Left cardiac atrium (tissue), 4 donors: ENCODE data around the gene SIRT7. TPM values are rescaled to one million over a fixed set of nuclear protein-coding genes. Genes with fewer than 3 reads are reported as not detected.
A peak's percentile ranks its signal among the peaks of the same experiment; 100 is the strongest.

Source experiments
- ATAC-seq, 2 donors: fragments of 200-7000 bp; cut with Tn5 transposase; one replicate each; pipeline ENCODE4 v1.9.1; 2020; ENCODE audit warnings: mild to moderate bottlenecking in 2 of 2, moderate library complexity in 2 of 2
- DNase-seq: peaks from one replicate; pipeline ENCODE4 v3.0.0-alpha.2; 2020
- intact Hi-C, 2 donors: fragments of 100-400 bp; cut with DNase I; formaldehyde crosslinking; loops; one replicate each; pipeline versions ENCODE4 v1.14.1 to v1.15.1; 2022 to 2023
- total RNA-seq, 2 donors: library from RNA; stranded (reverse); fragmentation: NEBNext Ultra II Directional; extraction: Animal tissue kit (Norgen Biotek cat#: 25700); gene quantifications; one replicate each; pipeline ENCODE4 v1.2.1, GENCODE V29; 2021
- donor health status: DM: no; HTN: yes; CAD: no.
- donor health status: DM: no; HTN: yes; CAD: no; lungs with severe emphysema.
- donor health status: DM: yes; HTN: yes; CAD: no.
- donor health status: Dilated cardiomyopathy.

SIRT7 gene
- total RNA-seq, 2 donors from 2014 or later = 8.9 to 9.2 TPM

GRCh38 chr17:81912441-81913309, 5.3 kb downstream of the SIRT7 start:
- no peak for ATAC-seq
- DNase-seq = no peak
- intact Hi-C loops = no loop called here

- intact Hi-C loops = no loop called here
- DNase-seq = no peak
- no peak for ATAC-seq
These were observed 6.0 kb downstream of the SIRT7 start for GRCh38 chr17:81911969-81912368.

- intact Hi-C loops = no loop called here
- peak; percentile 91 for DNase-seq
- ATAC-seq = peak; percentile 93 to 94
These were observed 6.6 kb downstream of the SIRT7 start, which contains the start of gene PCYT2 for GRCh38 chr17:81911277-81911961. Gene PCYT2, minus strand, starts transcription at chr17:81911399. Its CDS starts 44 bp downstream, at chr17:81911355.

- intact Hi-C loops = no loop called here
- DNase-seq (no peak), ATAC-seq (peak in 1 of 2 donors; percentile 2)
These were observed 7.1 kb downstream of the SIRT7 start for GRCh38 chr17:81910840-81911276.

- intact Hi-C loops = no loop called here
- no peak for ATAC-seq
- DNase-seq = no peak
These were observed 7.8 kb downstream of the SIRT7 start for GRCh38 chr17:81909966-81910839.

GRCh38 chr17:81909231-81909630, 8.7 kb downstream of the SIRT7 start:
- DNase-seq = no peak
- intact Hi-C loops = no loop called here
- no peak for ATAC-seq

- ATAC-seq (no peak), DNase-seq (no peak)
These were observed 9.2 kb downstream of the SIRT7 start for GRCh38 chr17:81908793-81909192.

GRCh38 chr17:81907219-81908145, 10.5 kb downstream of the SIRT7 start:
- no peak for ATAC-seq
- intact Hi-C loops = no loop called here
- DNase-seq = no peak

More at GRCh38 chr17:81908793-81909192, 9.2 kb downstream of the SIRT7 start:
- intact Hi-C loops = no loop called here

GRCh38 chr17:81906476-81907218, 11.3 kb downstream of the SIRT7 start:
- DNase-seq = no peak
- intact Hi-C loops = no loop called here
- ATAC-seq = no peak

GRCh38 chr17:81905993-81906392, 12.0 kb downstream of the SIRT7 start:
- intact Hi-C loops = no loop called here
- DNase-seq = no peak
- no peak for ATAC-seq

- DNase-seq = no peak
- ATAC-seq = no peak
- intact Hi-C loops = no loop called here
These were observed 12.5 kb downstream of the SIRT7 start for GRCh38 chr17:81905424-81905875.

GRCh38 chr17:81904600-81905423, 13.2 kb downstream of the SIRT7 start:
- intact Hi-C loops = no loop called here

GRCh38 chr17:81903896-81904599, 13.9 kb downstream of the SIRT7 start:
- no peak for ATAC-seq
- intact Hi-C loops = no loop called here
- DNase-seq = no peak

More at GRCh38 chr17:81904600-81905423, 13.2 kb downstream of the SIRT7 start:
- DNase-seq (no peak), ATAC-seq (no peak)

- ATAC-seq (no peak), DNase-seq (no peak)
- intact Hi-C loops = no loop called here
These were observed 14.6 kb downstream of the SIRT7 start for GRCh38 chr17:81903415-81903831.

- intact Hi-C loops = no loop called here
- ATAC-seq (peak; percentile 3 to 13), DNase-seq (no peak)
These were observed 15.1 kb downstream of the SIRT7 start for GRCh38 chr17:81902653-81903414.
